GM18499 (cell line): Measurements from ENCODE around the gene PAIP2B.
"Not testable (repeated sequence)": the region's sequence is repeated elsewhere in the genome, so short reads cannot be mapped to it uniquely, and the experiment has no call there.

Source experiments
- ATAC-seq: cut with Tn5 transposase; IDR thresholded peaks from one replicate; pipeline ENCODE4 v1.9.1; 2021; ENCODE audit warnings: moderate number of reproducible peaks; ENCODE audit not compliant: insufficient read depth, unreplicated experiment

Gene PAIP2B, protein sequence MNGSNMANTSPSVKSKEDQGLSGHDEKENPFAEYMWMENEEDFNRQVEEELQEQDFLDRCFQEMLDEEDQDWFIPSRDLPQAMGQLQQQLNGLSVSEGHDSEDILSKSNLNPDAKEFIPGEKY

DNA sequence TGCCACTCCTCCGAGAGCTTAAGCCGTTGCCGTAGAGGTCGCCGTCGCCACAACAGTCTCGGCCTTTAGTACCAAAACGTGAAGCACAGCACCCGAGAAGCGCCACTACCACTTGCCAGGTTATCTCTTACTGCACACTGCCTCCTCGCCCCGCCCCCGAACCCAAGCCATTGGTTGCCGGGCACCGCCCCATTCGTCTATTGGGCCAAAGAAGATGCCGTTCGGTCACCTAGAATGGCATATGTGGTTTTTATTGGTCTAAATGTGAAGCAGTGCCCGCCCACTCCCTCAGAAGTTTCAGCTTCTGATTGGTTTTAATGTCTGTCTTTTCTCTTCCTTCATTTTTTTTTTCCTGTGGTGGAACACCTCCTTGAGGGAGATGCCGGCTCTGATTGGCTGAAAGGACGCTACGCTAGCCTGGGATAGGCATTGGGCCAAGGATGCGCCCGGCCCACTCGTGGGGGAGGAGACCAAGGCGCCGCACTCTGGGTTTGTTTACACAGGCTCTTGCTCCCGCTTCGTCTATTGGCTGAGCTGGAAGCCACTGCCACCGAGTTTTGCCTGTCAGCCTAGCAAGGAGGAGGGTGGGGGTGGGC is at the start of gene PAIP2B:
Gene PAIP2B (minus strand): TSS at position 139 of the 596 bp plus-strand sequence. CDS start 24,514 bp downstream, outside the sequence.
- ATAC-seq = peak; percentile 94

DNA sequence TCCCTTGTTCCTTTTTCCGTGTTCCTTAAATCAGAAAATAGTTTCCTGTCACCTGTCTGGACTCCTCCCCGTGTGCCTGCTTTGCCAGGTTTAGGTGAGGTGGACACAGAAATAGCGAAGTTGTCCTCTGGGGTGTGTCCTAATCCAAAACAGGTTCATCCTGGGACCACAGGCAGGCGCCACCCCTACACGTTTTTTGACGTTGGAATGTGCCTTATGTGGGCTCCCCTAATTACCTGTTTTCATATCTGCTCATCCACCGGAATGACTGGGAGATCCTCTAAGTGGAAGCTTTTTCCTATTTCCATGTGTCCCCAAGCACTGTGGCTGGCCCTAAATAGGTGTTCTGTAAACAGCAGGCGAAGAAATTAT is 49.0 kb upstream of the PAIP2B start:
- peak; percentile 2 for ATAC-seq

DNA sequence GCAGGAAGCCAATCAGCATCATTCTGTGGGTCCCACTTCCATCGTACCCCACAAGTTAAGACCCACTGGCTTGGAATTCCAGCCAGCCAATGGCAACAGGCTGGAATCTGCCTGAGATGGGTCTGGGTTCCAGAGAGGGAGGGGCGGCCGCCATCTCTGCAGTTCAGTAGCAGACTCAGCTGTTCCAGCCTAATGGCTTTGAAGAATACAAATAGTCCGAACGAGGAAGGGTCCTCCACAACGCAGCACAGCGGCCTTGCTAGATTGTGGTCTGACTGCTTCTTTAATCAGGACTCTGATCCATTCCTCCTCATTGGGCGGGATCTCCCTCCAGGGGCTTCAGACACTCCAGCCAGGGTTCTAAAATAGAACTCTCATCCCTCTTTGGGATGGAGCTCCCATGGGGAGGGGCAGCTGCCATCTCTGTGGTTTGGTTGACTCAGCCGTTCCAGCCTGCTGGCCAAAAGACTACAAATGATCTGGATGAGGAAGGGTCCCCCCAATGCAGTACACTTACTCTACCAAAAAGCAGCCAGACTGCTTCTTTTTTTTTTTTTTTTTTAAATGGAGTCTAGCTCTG is 42.7 kb upstream of the PAIP2B start:
- ATAC-seq = no peak

DNA sequence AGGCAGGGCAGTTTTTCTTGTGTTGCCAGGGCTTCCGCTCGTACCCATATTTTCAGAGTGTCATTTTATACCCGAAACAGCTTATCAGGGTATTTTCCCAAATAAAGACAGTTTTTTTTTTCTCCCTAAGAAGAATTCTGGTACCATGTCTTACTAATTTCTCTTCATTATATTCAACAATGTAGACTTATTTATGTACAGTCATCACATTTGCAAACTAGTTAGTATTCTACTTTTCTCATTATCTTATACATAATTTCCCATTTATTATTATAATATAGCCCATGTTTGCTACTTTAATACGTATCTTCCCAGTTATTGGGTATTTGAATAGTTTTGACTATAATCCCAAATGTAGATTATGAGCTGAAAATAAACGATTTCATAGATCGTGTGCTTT is 36.5 kb upstream of the PAIP2B start:
- no peak for ATAC-seq

DNA sequence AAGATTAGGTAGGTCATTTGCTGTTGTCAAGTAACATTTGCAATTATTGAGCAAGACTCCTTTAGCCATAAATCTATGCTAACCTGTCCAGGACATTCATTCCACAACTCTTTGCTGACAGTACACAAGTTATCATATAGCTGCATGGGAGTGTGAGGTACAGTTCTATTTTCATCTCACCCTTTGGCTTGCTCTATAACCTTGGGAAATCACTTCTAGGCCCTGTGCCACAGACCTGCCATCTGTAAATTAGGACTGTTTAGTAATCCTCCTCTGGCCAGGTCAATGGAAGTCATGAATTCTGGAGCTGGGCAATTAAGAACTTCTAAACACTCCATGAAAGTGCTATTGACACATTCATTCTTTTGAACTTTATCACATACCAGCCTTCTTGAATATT is 34.6 kb upstream of the PAIP2B start:
- ATAC-seq = no peak

DNA sequence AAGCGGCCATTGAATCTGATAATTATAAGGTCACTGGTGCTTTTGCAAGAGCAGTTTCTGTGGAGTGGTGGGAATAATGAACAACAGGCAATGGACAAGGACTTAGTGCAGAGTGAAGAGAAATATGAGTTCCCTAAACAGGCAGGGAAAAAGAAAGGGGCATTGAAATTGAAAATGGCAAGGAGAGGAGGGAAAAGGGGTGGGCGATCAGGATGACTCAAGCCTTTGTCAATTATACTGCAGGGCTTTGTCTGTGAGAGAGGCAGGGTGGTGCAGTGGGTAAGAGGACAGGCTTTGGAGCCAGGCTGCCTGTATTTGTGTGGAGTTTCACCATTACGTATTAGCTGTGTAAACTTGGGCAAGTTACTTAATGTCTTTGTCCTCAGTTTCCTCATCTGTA is 29.5 kb upstream of the PAIP2B start:
- ATAC-seq = no peak

DNA sequence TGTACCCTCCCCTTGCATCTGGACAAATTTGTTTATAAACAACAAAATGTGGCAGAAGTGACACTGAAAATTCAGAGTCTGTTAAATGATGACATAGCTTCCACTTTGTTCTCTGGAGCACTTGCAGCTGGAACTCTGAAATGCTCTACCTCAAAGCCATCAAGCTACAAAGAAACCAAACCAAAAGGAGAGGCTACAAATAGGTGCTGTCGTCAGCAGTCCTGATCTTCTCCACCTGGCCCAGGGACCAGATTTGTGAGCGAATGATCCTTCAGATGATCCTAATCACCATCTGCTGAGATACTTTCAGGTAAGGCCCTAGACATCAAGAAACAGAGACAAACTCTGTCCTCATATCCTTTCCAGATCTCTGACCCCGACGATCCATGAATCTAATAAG is 27.9 kb upstream of the PAIP2B start:
- no peak for ATAC-seq

DNA sequence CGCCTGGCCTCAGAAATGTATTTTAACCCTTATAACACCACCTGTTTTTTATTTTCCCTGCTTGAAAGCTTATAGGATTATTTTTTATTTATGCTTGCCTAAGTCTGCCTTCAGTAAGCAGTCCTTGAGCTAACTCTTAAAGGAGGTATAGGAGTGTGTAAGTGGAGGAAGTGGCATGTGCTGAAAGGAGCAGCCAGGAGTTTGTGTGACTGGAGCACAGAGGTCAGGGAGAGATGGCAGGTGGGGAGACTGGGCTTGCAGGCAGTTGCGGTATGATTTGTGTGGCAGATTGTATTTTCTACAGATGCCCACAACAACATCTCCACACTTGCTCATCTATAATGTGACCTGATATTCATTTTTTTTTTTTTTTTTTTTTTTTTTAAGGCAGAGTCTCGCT is 27.2 kb upstream of the PAIP2B start:
- no peak for ATAC-seq

DNA sequence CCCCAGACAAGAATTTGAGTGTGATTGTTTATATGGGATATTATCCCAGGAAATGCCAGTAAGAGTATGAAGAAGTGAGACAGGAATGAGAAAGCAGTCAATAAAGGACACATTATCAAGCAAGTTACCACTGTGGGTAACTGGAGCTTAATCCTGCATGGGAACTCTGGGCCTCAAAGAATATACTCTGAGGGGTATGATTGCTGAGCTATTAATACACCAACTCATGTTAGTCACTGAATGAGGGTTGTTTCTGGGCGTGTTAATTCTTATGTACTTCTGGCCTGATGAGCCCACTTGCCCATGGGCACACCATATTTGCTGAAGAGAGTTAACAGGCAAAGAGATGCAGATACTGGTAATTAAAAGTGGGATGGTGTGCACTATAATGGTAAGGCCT is 26.6 kb upstream of the PAIP2B start:
- ATAC-seq = no peak

DNA sequence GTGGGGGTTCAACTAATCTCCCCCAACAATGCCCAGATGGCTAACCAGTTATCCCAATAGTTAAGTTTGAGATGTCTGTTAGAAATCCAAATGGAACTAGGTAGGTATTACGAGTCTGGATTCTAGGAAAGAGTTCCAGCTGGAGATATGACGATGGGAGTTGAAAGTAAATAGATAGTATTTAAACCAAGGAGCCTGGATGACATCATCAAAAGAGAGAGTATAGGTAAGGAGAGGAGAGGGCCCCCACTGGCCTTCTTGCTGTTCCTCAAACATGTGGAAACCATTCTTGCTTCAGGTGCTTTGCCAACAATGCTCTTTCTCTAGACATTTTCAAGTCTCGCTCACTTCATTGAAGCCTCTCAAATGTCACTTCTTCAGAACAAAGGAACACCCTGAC is 26.0 kb upstream of the PAIP2B start:
- ATAC-seq = no peak

DNA sequence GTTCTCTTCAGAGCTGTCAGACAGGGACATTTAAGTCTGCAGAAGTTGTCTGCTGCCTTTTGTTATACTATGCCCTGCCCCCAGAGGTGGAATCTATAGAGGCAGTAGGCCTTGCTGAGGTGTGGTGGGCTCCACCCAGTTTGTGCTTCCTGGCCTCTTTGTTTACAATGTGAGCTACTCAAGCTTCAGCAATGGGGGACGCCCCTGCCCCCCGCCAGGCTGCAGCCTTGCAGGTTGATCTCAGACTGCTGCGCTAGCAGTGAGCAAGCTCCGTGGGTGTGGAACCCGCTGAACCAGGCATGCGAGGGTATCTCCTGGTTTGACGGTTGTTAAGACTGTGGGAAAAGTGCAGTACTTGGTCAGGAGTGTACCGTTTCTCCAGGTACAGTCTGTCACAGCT is 24.0 kb upstream of the PAIP2B start:
- ATAC-seq = no peak

DNA sequence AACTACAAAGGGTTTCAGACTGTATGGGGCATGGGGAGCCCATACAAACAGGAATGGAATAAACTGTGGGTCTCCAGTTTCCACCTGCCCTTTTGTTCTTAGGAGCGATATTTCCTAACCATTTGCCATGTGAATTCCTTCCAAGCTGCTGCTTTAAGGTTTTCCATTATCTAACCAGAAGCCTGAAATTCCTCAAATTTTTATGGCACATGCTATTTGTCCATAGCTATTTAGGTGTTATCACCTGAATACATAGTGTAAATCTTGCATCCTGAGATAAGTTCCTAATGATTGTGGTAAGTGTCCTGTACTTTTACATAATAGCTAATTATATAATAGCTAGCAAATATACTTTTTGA is 17.4 kb upstream of the PAIP2B start:
- no peak for ATAC-seq

DNA sequence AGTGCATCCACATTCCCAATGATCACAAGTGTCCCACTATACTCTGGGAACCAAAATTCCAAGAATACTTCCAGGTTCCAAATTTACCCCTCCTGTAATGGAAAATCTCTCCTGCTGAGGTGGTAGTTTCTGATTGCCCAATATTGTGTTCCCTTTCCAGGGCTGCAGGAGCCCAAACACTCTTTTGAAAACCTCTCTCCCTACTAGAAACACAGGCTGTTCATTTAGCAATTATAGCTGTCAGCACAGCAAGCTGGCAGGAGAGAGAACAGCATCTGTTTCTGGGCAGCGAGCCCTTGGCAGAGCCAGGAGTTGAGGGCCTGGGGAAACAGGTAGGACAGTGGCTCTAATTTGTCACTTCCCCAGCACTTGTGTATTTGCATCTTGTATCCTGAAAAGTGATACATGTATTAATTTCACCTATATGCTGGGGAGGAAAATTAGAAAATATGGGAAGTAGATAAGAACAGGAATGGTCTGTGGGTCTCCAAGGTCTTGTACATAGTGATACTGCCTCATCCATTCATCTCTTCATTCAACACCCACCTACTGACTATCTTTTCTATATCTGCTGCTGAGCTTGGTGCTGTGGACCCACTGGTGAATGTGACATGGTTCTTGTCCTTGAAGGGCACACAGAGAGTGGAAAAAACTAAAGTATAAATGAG is 16.9 kb upstream of the PAIP2B start:
- ATAC-seq = no peak

DNA sequence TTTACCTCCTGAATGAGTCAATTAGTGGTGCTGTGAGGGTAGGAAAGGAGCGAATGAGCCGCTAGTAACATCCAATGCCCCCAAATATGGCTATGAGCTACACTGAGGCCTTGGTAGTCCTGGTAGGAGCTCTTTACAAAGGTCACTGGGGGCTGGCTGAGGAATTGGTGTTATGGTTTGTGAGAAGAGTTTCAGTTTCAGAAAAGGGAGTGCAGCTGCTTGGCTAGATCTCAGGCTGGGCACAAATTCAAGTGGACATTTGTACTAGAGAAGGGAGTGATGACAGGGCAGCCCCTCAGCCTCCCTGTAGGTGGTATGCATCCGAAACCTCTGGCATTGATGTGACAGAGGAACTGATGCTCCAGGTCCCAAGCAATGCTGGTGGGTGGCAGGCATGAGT is 13.9 kb upstream of the PAIP2B start:
- ATAC-seq = no peak

DNA sequence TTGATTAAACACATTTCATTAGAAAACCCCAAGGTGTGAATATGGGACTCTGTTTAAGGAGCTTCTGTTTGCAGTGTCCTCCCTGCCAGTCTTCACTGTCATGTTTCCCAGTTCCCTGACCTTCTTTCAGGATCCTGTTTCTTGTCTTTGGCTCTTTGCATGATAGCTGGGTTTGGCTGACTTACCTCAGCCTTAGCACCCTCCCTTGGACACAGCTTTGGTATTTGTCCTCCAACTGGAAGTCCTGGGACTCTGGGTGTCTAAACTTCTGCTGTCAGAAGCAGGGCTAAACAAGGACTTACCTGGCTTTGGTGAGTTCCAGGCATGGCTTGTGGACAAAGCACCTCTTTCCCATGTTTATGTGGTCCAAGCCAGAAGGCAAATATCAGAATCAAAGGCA is 11.2 kb upstream of the PAIP2B start:
- no peak for ATAC-seq

DNA sequence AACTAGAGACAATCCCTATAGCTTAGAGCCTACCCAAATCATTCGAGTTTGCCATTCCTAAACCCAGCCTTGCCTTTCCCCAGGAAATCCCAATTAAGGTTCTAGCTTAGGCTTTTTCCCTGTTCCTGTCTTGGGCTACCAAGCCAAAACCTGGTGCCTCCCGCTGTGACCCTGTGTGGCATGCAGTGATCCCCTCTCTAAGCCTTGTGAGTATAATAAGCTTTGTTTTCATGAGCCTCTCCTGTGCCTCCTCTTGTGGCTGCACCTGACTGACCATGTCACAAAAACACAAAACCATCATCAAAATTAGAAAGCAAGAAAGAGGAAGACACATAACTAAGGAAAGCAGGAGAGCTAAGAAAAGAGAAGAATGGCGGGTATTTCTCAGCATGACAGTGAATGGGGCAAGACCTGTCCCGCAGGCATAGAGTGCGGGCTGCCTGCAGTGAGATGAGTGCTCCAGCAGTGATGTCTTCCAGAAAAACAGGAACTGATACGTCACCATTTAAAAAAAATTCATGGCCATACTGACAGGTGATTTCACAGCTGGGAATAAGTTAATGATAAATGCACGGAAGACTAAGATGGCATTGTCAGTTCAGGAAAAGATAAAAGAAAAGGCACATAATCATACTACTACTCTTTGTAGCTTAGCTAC is 9.2 kb upstream of the PAIP2B start:
- ATAC-seq = no peak

DNA sequence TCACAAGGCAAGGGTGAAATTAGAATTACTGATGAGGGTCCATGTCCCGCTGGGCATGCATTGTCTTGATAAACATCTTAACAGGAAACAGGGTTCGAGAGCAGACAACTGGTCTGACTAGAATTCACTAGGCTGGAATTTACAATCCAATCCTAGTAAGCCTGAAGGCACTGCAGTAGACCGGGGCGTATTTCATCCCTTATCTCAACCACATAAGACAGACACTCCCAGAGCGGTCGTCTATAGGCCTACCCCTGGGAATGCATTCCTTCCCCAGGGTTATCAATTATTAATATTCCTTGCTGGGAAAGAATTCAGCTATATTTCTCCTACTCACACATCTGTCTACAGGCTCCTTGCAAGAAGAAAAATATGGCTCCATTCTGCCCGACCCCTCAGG is 6.2 kb upstream of the PAIP2B start:
- ATAC-seq = not testable (repeated sequence)

DNA sequence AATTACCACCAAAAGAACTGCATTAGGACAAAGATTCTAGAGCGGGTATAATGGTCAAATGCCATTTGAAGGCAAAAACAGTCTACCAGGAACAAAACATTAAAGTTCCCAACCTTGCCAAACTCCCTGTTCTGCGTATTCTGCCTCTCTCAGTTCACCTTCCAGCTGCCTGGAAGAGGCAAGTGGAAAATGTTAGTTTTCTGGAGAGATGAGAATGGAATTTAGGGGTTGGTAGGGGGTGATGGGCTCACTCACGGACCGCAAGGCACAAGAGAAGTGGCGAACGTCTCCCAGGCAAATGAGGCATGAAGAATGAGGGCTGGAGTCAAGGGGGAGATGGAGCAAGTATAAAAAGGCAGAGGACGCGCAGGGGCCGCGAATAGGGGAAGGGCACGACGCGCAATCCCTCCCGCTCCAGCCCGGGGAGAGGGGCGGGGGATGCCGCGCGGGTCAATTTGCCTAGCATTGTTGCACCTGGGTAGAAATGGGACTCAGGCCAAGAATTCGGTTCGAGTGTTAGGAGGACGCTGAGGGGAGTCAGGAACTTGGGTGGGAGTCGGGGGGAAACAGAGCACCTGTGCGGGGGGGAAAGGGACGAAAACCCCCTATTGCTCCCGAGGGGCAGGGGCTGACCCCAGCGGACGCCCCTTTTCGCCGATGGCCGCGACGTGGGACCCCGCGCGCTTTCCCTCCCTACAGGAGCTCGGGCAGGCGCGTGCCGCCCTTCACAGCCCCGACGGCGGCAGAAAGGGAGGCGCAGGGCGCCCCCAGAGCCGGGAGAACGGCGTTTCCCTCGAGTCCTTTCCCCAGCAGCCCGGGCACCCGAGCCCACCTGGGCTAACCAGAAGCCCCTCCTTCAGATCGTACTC is 573 bp downstream of the PAIP2B start:
- no peak for ATAC-seq

DNA sequence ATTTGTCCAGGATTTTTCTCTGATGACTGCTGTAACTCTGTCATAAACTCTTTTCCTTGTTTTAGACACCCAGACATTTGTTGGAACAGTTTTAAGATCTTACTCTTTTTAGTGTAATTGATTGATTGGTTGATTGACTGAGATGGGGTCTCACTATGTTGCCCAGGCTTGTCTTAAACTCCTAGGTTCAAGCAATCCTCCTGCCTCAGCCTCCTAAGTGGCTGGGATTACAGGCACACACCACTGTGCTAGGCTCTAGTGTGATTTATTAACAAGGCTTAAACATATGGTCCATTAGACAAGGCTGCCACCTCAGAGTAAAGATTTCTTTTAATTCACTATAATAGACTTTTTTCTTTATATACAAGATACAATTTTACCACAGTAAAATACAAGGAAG is 2.0 kb downstream of the PAIP2B start:
- ATAC-seq = no peak

DNA sequence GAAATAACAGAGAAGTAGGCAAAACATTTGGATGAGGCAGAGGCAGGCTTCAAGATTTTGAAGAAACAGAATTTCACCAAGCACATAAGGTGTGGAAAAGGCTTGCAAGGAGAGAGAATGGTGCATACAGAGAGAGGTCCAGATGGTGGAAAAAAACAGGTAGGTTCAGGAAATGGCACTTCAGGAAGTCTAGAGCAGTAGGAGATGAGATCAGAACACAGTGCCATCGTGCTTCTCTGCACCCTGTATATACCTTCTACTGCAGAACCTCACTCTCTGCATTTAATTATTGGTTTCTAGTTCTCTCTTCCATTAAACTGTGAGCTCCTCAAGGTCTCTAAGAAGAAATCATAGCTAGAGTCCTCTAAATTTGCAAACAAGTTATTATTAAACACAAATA is 2.4 kb downstream of the PAIP2B start:
- ATAC-seq = no peak
